Ovary (tissue), 9 donors: ENCODE data around the gene CCNJL. TPM values are rescaled to one million over a fixed set of nuclear protein-coding genes. Genes with fewer than 3 reads are reported as not detected.

Source experiments
- DNase-seq, 5 donors: peaks; one replicate each; pipeline ENCODE4 v3.0.0-alpha.2; 2019 to 2020
- H3K27ac ChIP-seq, 2 donors: fragments of 200-600 bp; one replicate each; pipeline versions ENCODE4 v1.5.1 to v1.8.0; 2019 to 2022
- H3K27me3 ChIP-seq: fragments of 200-600 bp; one replicate; pipeline ENCODE4 v1.8.0; 2022
- H3K36me3 ChIP-seq: fragments of 200-600 bp; sonication (generic); one replicate; pipeline ENCODE4 v1.5.1; 2019
- H3K4me1 ChIP-seq: one replicate; pipeline ENCODE4 v1.8.1; 2013; ENCODE audit warnings: mild to moderate bottlenecking, moderate library complexity; ENCODE audit not compliant: insufficient read depth
- H3K4me3 ChIP-seq: fragments of 200-600 bp; sonication (generic); one replicate; pipeline ENCODE4 v1.5.1; 2017
- H3K9me3 ChIP-seq, 2 donors: fragments of 200-600 bp in 1 of 2; sonication (generic) in 1 of 2; one replicate each; pipeline versions ENCODE4 v1.5.1 to v1.8.1; 2013 to 2019; ENCODE audit warnings: mild to moderate bottlenecking in 1 of 2, moderate library complexity in 1 of 2
- CTCF ChIP-seq, 3 donors: fragments of 450-650 bp in 2 of 3; fragments of 200-600 bp in 1 of 3; IDR thresholded peaks; one replicate each; pipeline versions ENCODE4 v1.5.1 to v1.8.0; 2016 to 2022; ENCODE audit warnings: antibody characterized with exemption in 3 of 3, mild to moderate bottlenecking in 1 of 3
- EP300 ChIP-seq: sonication (generic); formaldehyde crosslinking; IDR thresholded peaks from one replicate; pipeline ENCODE4 v1.6.1; 2017; ENCODE audit warnings: antibody characterized with exemption
- POLR2A ChIP-seq: fragments of 450-650 bp; IDR thresholded peaks from one replicate; pipeline ENCODE4 v1.6.1; 2017; ENCODE audit warnings: antibody characterized with exemption, mild to moderate bottlenecking, moderate library complexity
- WGBS, 3 donors: extraction: QIAGEN DNeasy Blood & Tissue Kit in 1 of 3; methylation state at CpG; one replicate each; pipeline versions ENCODE4 v1.1.5 to v1.1.7; 2013 to 2017; 5-methylcytosine and 5-hydroxymethylcytosine counted together
- intact Hi-C, 4 donors: fragments of 100-400 bp; cut with DNase I; formaldehyde crosslinking; loops; one replicate each; pipeline versions ENCODE4 v1.11.0 to v1.15.1; 2022 to 2023
- polyA plus RNA-seq, 2 donors: library from polyadenylated mRNA; stranded (reverse); fragments of 200-250 nt in 1 of 2; fragments of 350-450 nt in 1 of 2; fragmentation: Illumina TruSeq in 1 of 2; extraction: RNeasy Lipid Tissue Mini Kit (QIAGEN cat#74804) in 1 of 2; gene quantifications; one replicate each; pipeline ENCODE4 v1.2.3, GENCODE V29; 2013 to 2014
- total RNA-seq, 7 donors: library from RNA; depleted of rRNA in 2 of 7; stranded (reverse); fragments of >200 nt in 2 of 7; fragmentation: NEBNext Ultra II Directional in 3 of 7; extraction: Animal tissue kit (Norgen Biotek cat#: 25700) in 3 of 7; gene quantifications; one replicate each; pipeline versions ENCODE4 v1.1.0 to v1.2.4, GENCODE V29; 2016 to 2023
- donor health status: DM: no; HTN: no; CAD: no; lungs with moderate emphysema.
- donor health status: DM: no; HTN: no; CAD: no.
- donor health status: Bipolar disorder and iron deficiency.
- donor health status: DM: yes; HTN: yes; CAD: no.
- donor health status: DM: no; HTN: no; CAD: no.
- donor health status: DM: yes; HTN: yes; CAD: no.

The CCNJL gene
- total and polyA plus RNA-seq, 9 donors = 3.4 to 11.8 (median 6.3) TPM

GRCh38 chr5:160213537-160213936 lies 98.8 kb downstream of the CCNJL start:
- no peak overlapping the region for H3K27ac ChIP-seq
- no peak overlapping the region for H3K4me3 ChIP-seq
- H3K9me3 ChIP-seq = no peaks in the 10 kb centered on the region
- no peaks in the 10 kb centered on the region for H3K27me3 ChIP-seq
- no peak for DNase-seq
- intact Hi-C loops = no loop called here
- WGBS, 3 donors = 76 to 82% (median 79%) methylated on average over 5 of the region's 5 CpGs
- no peak for TF ChIP-seq POLR2A
- TF ChIP-seq EP300 = no peak
- TF ChIP-seq CTCF (IDR thresholded peaks at IDR 0.05) = no peak
- no peaks in the 10 kb centered on the region for H3K4me1 ChIP-seq
- no peaks in the 10 kb centered on the region for H3K36me3 ChIP-seq

GRCh38 chr5:160211352-160211751 lies 101.0 kb downstream of the CCNJL start:
- TF ChIP-seq CTCF (IDR thresholded peaks at IDR 0.05) (no peak), EP300 (no peak), POLR2A (no peak)
- no peak for DNase-seq
- no peaks in the 10 kb centered on the region for H3K36me3 ChIP-seq
- WGBS, 3 donors = 76 to 79% (median 78%) methylated on average over 2 of the region's 2 CpGs
- intact Hi-C loops = no loop called here
- no peaks in the 10 kb centered on the region for H3K4me1 ChIP-seq
- no peak overlapping the region for H3K27ac ChIP-seq
- H3K9me3 ChIP-seq = no peaks in the 10 kb centered on the region
- no peak overlapping the region for H3K4me3 ChIP-seq
- H3K27me3 ChIP-seq = no peaks in the 10 kb centered on the region

GRCh38 chr5:160210606-160211005 lies 101.8 kb downstream of the CCNJL start:
- WGBS, 3 donors = 79 to 80% (median 79%) methylated on average over 9 of the region's 9 CpGs
- DNase-seq = no peak
- TF ChIP-seq CTCF (IDR thresholded peaks at IDR 0.05) (no peak), EP300 (no peak), POLR2A (no peak)
- H3K27ac ChIP-seq = no peak overlapping the region
- no peaks in the 10 kb centered on the region for H3K27me3 ChIP-seq
- intact Hi-C loops = no loop called here
- H3K4me1 ChIP-seq = no peaks in the 10 kb centered on the region
- H3K36me3 ChIP-seq = no peaks in the 10 kb centered on the region
- no peaks in the 10 kb centered on the region for H3K9me3 ChIP-seq
- H3K4me3 ChIP-seq = no peak overlapping the region

GRCh38 chr5:160209917-160210316 lies 102.4 kb downstream of the CCNJL start:
- WGBS, 3 donors = 90 to 94% (median 93%) methylated on average over 2 of the region's 2 CpGs
- Histone ChIP-seq H3K9me3 (no peaks in the 10 kb centered on the region), H3K36me3 (no peaks in the 10 kb centered on the region), H3K4me3 (no peak overlapping the region), H3K27me3 (no peaks in the 10 kb centered on the region), H3K4me1 (no peaks in the 10 kb centered on the region), H3K27ac (no peak overlapping the region)
- DNase-seq = no peak
- intact Hi-C loops = loop anchor here in 1 of 4 donors (10.0 kb wide), 1 partner anchor 185 kb away; no protein-coding TSS in a partner anchor
- no peak for TF ChIP-seq POLR2A
- TF ChIP-seq EP300 = no peak
- no peak for TF ChIP-seq CTCF (IDR thresholded peaks at IDR 0.05)
